ENCODE measurements around the gene GPATCH8.
A peak's percentile ranks its signal among the peaks of the same experiment; 100 is the strongest.

The GPATCH8 gene

GRCh38 chr17:44356241-44356640, 147.0 kb downstream of the GPATCH8 start:
- no peak overlapping the region for H3K4me3 ChIP-seq (ENCODE audit: low read length)
- DNase-seq (ENCODE audit: low read depth): no peak
- no peak for TF ChIP-seq CTCF (conservative IDR thresholded peaks at IDR 0.05; ENCODE audit: low read length)

GRCh38 chr17:44355642-44356099, 147.5 kb downstream of the GPATCH8 start:
- no peak for DNase-seq (ENCODE audit: low read depth)
- H3K4me3 ChIP-seq (ENCODE audit: low read length): no peak overlapping the region
- TF ChIP-seq CTCF (conservative IDR thresholded peaks at IDR 0.05; ENCODE audit: low read length): no peak

- no peak for DNase-seq (ENCODE audit: low read depth)
- H3K4me3 ChIP-seq (ENCODE audit: low read length): no peak overlapping the region
- no peak for TF ChIP-seq CTCF (conservative IDR thresholded peaks at IDR 0.05; ENCODE audit: low read length)
Observed at GRCh38 chr17:44354582-44355561, 148.3 kb downstream of the GPATCH8 start.

- TF ChIP-seq CTCF (conservative IDR thresholded peaks at IDR 0.05; ENCODE audit: low read length): no peak
- no peak for DNase-seq (ENCODE audit: low read depth)
- peak overlapping the region; percentile 15; the same call in 1 of the 2 replicates for H3K4me3 ChIP-seq (ENCODE audit: low read length)
Observed at GRCh38 chr17:44353672-44354331, 149.4 kb downstream of the GPATCH8 start.

GRCh38 chr17:44352828-44353671, 150.2 kb downstream of the GPATCH8 start:
- H3K4me3 ChIP-seq (ENCODE audit: low read length): no peak overlapping the region
- TF ChIP-seq CTCF (conservative IDR thresholded peaks at IDR 0.05; ENCODE audit: low read length): no peak
- no peak for DNase-seq (ENCODE audit: low read depth)

GRCh38 chr17:44351961-44352827, 151.0 kb downstream of the GPATCH8 start:
- DNase-seq (ENCODE audit: low read depth): no peak
- TF ChIP-seq CTCF (conservative IDR thresholded peaks at IDR 0.05; ENCODE audit: low read length): no peak
- no peak overlapping the region for H3K4me3 ChIP-seq (ENCODE audit: low read length)
